Endothelial cell of umbilical vein (primary cell): ENCODE measurements around the gene MEIOB. TPM values are rescaled to one million over a fixed set of nuclear protein-coding genes. Genes with fewer than 3 reads are reported as not detected.

Experiments
- BruUV-seq: library from RNA; stranded (reverse); fragments of 400-500 nt; replicated peaks from 2 replicates; lab custom pipeline; 2021; lab: Mats Ljungman, UMichigan
- CTCF ChIA-PET: fragments of 300-600, 350-600 bp; sonication (Branson Sonifier 250); formaldehyde crosslinking; loops from one replicate; lab custom pipeline; 2021; ENCODE audit warnings: antibody characterized with exemption, inconsistent platforms; lab: Charles Lee
- POLR2A ChIA-PET: fragments of 300-600, 350-600 bp; sonication (Branson Sonifier 250); formaldehyde crosslinking; loops from one replicate; lab custom pipeline; 2021; ENCODE audit warnings: antibody characterized with exemption, inconsistent platforms; lab: Charles Lee
- DNase-seq: peaks from one replicate; pipeline ENCODE4 v3.0.0-alpha.2; 2011; ENCODE audit warnings: low read depth, low spot score
- FAIRE-seq: peaks from 2 replicates; lab custom pipeline; 2011; peaks lifted over from hg19 to GRCh38; lab: Jason Lieb, UNC
- H2AFZ ChIP-seq: 2 replicates; pipeline ENCODE4 v1.6.0; 2012; ENCODE audit warnings: low read depth, low read length, control low read depth, inconsistent platforms
- H3K27ac ChIP-seq: 2 replicates; pipeline ENCODE4 v1.5.1; 2011; ENCODE audit warnings: low read depth, mild to moderate bottlenecking, control low read depth, low read length, moderate library complexity; ENCODE audit not compliant: insufficient read depth
- H3K27me3 ChIP-seq, 2 experiments: 2 replicates each; pipeline versions ENCODE4 v1.6.0 to v1.6.1; 2011; ENCODE audit warnings: low read length in 2 of 2, mixed read lengths in 1 of 2; ENCODE audit not compliant: control insufficient read depth in 2 of 2, insufficient read depth in 2 of 2
- H3K36me3 ChIP-seq, 2 experiments: 2 replicates in 1 of 2; 3 replicates in 1 of 2; pipeline ENCODE4 v1.5.1; 2011; ENCODE audit warnings: low read length in 2 of 2, mild to moderate bottlenecking in 1 of 2, moderate library complexity in 1 of 2; ENCODE audit not compliant: control insufficient read depth in 2 of 2, insufficient read depth in 2 of 2; ENCODE audit errors: extremely low read depth in 1 of 2
- H3K4me1 ChIP-seq: 3 replicates; pipeline ENCODE4 v1.5.1; 2011; ENCODE audit warnings: mild to moderate bottlenecking, low read length; ENCODE audit not compliant: control insufficient read depth, insufficient read depth; ENCODE audit errors: extremely low read depth
- H3K4me2 ChIP-seq: 2 replicates; pipeline ENCODE4 v1.6.1; 2011; ENCODE audit warnings: low read length, control low read depth, mixed read lengths; ENCODE audit not compliant: insufficient read depth
- H3K4me3 ChIP-seq, 3 experiments: fragments of 200-600 bp in 1 of 3; sonication (generic), shearing (Covaris generic) in 1 of 3; replicated peaks in 1 of 3; 2 replicates each; pipeline ENCODE4 v1.5.1; 2011 to 2016; ENCODE audit warnings: control low read depth in 3 of 3, low read length in 3 of 3, mild to moderate bottlenecking in 2 of 3, inconsistent platforms in 1 of 3, low read depth in 1 of 3, moderate library complexity in 1 of 3; ENCODE audit not compliant: insufficient read depth in 1 of 3
- H3K79me2 ChIP-seq: 2 replicates; pipeline ENCODE4 v1.6.0; 2012; ENCODE audit warnings: low read length, inconsistent platforms; ENCODE audit not compliant: control insufficient read depth, insufficient read depth
- H3K9ac ChIP-seq: replicated peaks from 2 replicates; pipeline ENCODE3; 2011; ENCODE audit warnings: low read length, control low read depth; ENCODE audit not compliant: insufficient read depth; ENCODE audit errors: extremely low read depth
- H3K9me1 ChIP-seq: replicated peaks from 3 replicates; pipeline ENCODE4 v1.6.0; 2011; ENCODE audit warnings: mild to moderate bottlenecking, low read length; ENCODE audit not compliant: control insufficient read depth, insufficient read depth; ENCODE audit errors: extremely low read depth
- H3K9me3 ChIP-seq: replicated peaks from 2 replicates; pipeline ENCODE4 v1.5.1; 2012; ENCODE audit warnings: low read length, inconsistent platforms; ENCODE audit not compliant: control insufficient read depth, insufficient read depth
- H4K20me1 ChIP-seq: replicated peaks from 2 replicates; pipeline ENCODE3; 2011; ENCODE audit warnings: mild to moderate bottlenecking, low read length; ENCODE audit not compliant: control insufficient read depth, insufficient read depth; ENCODE audit errors: extremely low read depth
- EZH2 ChIP-seq: IDR thresholded peaks from 2 replicates; pipeline ENCODE4 v1.6.1; 2012; ENCODE audit warnings: borderline replicate concordance, low read depth, mild to moderate bottlenecking, moderate library complexity, low read length, inconsistent platforms; ENCODE audit not compliant: severe bottlenecking
- FOS ChIP-seq: IDR thresholded peaks from 2 replicates; pipeline ENCODE4 v1.6.1; 2011; ENCODE audit warnings: mild to moderate bottlenecking, low read length, moderate library complexity, borderline replicate concordance; ENCODE audit not compliant: insufficient read depth
- GATA2 ChIP-seq: IDR thresholded peaks from 2 replicates; pipeline ENCODE4 v1.7.0; 2011; ENCODE audit warnings: low read depth, mild to moderate bottlenecking, moderate library complexity, mixed read lengths, low read length; ENCODE audit not compliant: insufficient read length, insufficient read depth
- JUN ChIP-seq: IDR thresholded peaks from 2 replicates; pipeline ENCODE4 v1.6.1; 2011; ENCODE audit warnings: borderline replicate concordance, low read depth; ENCODE audit not compliant: insufficient read length, insufficient read depth
- MYC ChIP-seq: IDR thresholded peaks from one replicate; pipeline ENCODE4 v1.6.1; 2011; ENCODE audit warnings: mild to moderate bottlenecking, low read depth, low read length
- POLR2AphosphoS5 ChIP-seq: IDR thresholded peaks from 2 replicates; pipeline ENCODE4 v1.6.1; 2012; ENCODE audit warnings: low read depth, mild to moderate bottlenecking, control low read depth, low read length, moderate library complexity; ENCODE audit not compliant: insufficient read depth
- dilution Hi-C: fragments of 300-500 bp; cut with MboI; formaldehyde crosslinking; loops from one replicate; pipeline ENCODE4 v1.15.0; 2019; ENCODE audit warnings: low sequenced_read_pairs; ENCODE audit not compliant: extremely low pct_ligation_motif_present
- intact Hi-C: fragments of 100-400 bp; cut with micrococcal nuclease; formaldehyde crosslinking; loops from one replicate; pipeline ENCODE4 v1.10.0; 2022
- polyA plus RNA-seq, 4 experiments: library from polyadenylated mRNA; depleted of rRNA in 3 of 4; stranded (reverse) in 3 of 4; unstranded in 1 of 4; fragments of >200 nt; gene quantifications; 2 replicates each; pipeline versions ENCODE4 v1.2.1 to v1.2.3, GENCODE V29; 2011 to 2012; ENCODE audit warnings: missing spikeins in 1 of 4
- total RNA-seq: library from RNA; stranded (reverse); gene quantifications from 2 replicates; pipeline ENCODE4 v1.2.3, GENCODE V29; 2021
- TF ChIP-seq, protein P1 (sequence below), 2 donors: IDR thresholded peaks; 1 replicate in 1 of 2; 2 replicates in 1 of 2; pipeline ENCODE4 v1.5.1; 2011; ENCODE audit warnings: low read length in 2 of 2, mild to moderate bottlenecking in 2 of 2, moderate library complexity in 2 of 2, control low read depth in 1 of 2, inconsistent platforms in 1 of 2, low read depth in 1 of 2; ENCODE audit not compliant: insufficient read depth in 1 of 2; ENCODE audit errors: extremely low read depth in 1 of 2
- TF ChIP-seq, protein P2 (sequence below): IDR thresholded peaks from 2 replicates; pipeline ENCODE4 v1.6.1; 2011; ENCODE audit not compliant: insufficient read depth, insufficient read length

Gene MEIOB
- total and polyA plus RNA-seq, 2 donors (not counting 3 experiments of a cell fraction or from before 2014, with no cell fraction given), result 0.04 TPM; not detected in 1

DNA sequence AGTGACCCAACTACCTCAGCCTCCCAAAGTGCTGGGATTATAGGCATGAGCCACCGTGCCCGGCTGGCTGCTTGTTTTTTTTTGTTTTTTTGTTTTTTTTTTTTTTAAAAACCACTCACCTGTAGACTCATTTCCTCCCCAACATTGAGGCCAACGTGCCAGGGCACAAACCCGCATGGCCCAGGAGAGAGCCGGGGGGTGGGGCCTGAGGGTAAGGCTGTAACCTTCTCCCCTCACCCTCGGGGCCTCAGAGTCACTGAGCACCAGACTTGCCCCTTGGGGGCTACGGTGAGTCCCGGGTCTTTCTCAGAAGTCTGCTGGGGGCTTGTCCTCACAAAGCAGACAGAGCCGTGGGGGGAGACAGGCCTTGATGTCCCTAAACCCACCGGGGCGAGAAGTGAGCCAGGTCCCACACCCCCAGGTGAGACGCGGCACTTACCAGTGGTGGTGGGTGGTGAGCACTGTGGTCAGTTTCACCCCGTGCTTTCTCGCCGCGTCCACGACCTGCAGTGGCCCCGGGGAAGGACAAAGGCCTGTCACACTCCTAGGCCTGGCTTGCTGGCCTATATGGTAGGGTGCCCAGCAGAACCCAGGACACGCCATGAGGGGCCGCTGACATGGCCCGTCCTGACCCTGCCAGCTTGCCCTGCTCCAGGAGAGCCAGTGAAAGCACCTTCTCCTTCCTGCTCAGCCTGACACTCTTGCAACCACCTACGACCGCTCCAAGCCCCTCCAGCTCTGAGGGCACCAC, 49.9 kb downstream of the MEIOB start:
- H3K27me3 ChIP-seq, result no peaks in the 10 kb centered on the region

More for the DNA sequence above, 49.9 kb downstream of the MEIOB start:
- Histone ChIP-seq H4K20me1 (no peaks in the 10 kb centered on the region), H3K4me1 (peaks cover 5% of the 10 kb centered on the region), H3K4me3 (no peak overlapping the region), H3K79me2 (peaks cover 2% of the 10 kb centered on the region), H3K4me2 (no peak overlapping the region), H3K9me1 (no peaks in the 10 kb centered on the region), H2AFZ (no peak overlapping the region), H3K9me3 (no peaks in the 10 kb centered on the region), H3K9ac (no peak overlapping the region), H3K36me3 (peaks cover 0 to 29% of the 10 kb centered on the region in 2 experiments), H3K27ac (no peak overlapping the region)
- intact Hi-C loops, result no loop called here
- ChIA-PET POLR2A (no interaction called here), CTCF (interaction anchor here (2.2 kb wide), 1 partner anchor 49 kb away, joined by 16 read pairs; the partner anchor contains the start of genes EME2 and MRPS34)
- FAIRE-seq (no peak), DNase-seq (no peak)
- TF ChIP-seq POLR2AphosphoS5 (no peak), GATA2 (no peak), FOS (no peak), MYC (no peak), EZH2 (no peak), JUN (no peak)
- TF ChIP-seq, protein P1, sequence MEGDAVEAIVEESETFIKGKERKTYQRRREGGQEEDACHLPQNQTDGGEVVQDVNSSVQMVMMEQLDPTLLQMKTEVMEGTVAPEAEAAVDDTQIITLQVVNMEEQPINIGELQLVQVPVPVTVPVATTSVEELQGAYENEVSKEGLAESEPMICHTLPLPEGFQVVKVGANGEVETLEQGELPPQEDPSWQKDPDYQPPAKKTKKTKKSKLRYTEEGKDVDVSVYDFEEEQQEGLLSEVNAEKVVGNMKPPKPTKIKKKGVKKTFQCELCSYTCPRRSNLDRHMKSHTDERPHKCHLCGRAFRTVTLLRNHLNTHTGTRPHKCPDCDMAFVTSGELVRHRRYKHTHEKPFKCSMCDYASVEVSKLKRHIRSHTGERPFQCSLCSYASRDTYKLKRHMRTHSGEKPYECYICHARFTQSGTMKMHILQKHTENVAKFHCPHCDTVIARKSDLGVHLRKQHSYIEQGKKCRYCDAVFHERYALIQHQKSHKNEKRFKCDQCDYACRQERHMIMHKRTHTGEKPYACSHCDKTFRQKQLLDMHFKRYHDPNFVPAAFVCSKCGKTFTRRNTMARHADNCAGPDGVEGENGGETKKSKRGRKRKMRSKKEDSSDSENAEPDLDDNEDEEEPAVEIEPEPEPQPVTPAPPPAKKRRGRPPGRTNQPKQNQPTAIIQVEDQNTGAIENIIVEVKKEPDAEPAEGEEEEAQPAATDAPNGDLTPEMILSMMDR (IDR thresholded peaks at IDR 0.05; ENCODE audit: extremely low read depth in 1 of 2, insufficient read depth in 1 of 2, low read depth in 1 of 2, low read length in 2 of 2), result no peak
- TF ChIP-seq, protein P2, sequence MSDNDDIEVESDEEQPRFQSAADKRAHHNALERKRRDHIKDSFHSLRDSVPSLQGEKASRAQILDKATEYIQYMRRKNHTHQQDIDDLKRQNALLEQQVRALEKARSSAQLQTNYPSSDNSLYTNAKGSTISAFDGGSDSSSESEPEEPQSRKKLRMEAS, result no peak
- BruUV-seq, result no TSS peak
- dilution Hi-C loops, result no loop called here
